Activated naive CD4-positive, alpha-beta T cell treated with anti-CD3 and anti-CD28 coated beads, Interleukin-2, amount 50 U/mL, for 16 hours (primary cell): Measurements from ENCODE around the gene TPM3.
A peak's percentile ranks its signal among the peaks of the same experiment; 100 is the strongest.

ENCODE experiments used
- DNase-seq: peaks from one replicate; pipeline ENCODE4 v3.0.0-alpha.2; 2020

Gene TPM3

DNA sequence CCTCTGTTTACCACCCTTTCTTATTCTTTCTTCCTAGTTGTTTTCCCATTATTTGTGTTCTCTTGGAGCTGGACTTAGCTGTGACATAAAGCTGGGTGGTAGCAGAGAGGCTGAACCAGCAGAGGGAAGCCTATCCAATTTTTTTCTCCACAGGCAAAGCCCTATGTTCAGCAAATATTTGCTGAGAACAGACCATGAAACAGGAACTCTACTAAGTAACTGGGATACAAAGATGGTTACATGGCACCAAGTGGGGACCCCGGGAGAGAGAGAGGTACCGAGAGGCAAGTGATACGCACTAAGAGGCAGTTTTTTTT, 7.6 kb upstream of the TPM3 start:
- DNase-seq = no peak

- DNase-seq = peak; percentile 25
Observed at GRCh38 chr1:154198756-154199562, 7.1 kb upstream of the TPM3 start.

- DNase-seq = no peak
Observed at GRCh38 chr1:154193821-154194220, 1.9 kb upstream of the TPM3 start.

DNA sequence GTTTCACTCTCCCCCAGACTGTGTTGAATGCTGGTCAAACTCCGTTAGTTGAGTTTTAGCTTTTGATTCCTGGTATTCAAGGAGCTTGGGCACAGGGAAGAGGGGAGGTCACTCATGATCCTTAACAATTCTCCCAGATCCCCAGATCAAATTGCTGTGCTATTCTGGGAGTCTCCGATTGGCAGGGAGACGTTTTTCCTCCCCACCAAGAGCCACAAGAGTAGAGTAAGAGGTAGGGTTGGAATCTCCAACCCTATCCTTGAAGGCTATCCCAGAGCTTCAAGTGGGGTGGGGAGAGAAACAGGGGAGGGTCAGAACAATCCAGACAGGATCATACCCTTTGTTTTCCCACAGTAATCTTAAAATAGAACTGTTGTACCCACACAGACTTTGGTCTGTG, 576 bp upstream of the TPM3 start:
- no peak for DNase-seq

DNA sequence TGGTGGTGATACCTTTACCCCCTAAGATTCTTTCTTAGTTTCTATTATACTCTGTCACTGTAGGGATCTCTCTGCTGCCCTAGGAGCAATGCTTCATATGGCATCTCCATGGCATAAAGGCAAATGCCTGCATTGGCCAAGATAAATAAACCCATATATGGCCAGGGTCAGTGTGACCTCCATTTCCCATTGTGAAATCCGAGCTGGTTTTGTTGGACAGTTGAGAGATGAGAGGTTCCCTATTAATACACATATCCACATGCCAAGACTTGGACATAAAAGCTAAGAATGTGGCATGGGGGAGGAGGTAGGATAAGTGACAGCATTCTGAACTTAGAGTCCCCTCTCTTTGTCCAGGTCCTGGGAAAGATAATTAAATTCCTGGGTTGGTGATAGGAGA, 1.4 kb downstream of the TPM3 start:
- no peak for DNase-seq

- DNase-seq = no peak
Observed at GRCh38 chr1:154186852-154187501, 4.9 kb downstream of the TPM3 start.

DNA sequence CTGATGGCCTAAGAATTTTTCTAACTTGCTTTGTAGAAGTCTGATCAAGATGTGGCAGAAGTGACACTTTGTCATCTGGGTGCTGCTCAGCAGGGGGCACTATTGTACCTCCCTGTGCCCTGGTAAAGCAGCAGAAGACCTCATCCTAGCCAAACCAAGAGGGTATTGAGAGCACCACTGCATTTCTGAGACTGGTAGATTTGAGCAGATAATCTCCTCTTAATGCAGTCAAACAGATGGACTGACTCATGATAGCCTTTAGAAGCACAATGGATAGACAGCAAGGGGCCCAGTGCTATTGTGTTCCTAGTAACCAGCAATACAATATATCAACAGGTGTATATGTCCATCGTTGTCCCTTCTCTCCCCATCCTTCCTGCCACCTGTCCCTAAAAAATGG, 5.7 kb downstream of the TPM3 start:
- peak; percentile 73 for DNase-seq

DNA sequence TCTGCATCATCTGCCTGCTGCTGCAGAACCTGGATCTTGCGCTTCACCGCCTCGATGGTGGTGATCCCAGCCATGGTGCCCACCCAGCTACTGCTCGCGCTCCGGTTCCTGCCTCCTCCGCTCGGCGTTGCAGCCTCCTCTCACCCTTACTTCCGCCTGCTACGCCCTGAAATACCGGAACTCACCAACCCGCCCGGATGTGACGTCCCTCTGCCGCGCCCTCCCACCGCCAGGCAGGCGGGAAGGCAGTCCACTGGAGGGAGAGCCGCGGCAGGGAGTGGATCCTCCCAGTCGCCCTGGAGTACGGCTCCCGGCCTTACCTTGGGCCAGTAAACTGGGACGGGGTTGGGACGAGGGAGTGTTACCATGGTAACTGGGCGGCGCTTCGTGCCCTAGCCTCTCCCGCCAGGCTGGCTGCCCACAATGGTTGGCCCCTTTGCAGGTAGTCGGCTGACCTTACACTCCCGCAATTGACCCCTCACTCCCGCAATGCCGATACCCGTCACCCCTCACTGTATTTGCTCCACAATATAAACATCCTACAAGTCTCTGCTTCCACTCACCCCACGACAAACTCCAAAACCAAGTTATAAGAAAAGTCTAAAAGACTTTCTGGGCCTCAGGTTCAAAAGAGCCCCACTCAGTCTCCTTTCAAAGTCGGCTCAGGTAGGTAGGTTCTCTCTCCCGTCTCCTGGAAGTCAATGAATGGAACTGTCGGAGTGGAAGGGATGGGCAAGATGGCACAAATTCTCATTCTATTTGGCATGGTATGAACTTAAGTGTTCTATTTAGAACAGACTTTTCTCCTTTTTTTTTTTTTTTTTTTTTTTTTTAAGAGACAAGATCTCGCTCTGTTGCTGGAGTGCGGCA, 8.6 kb downstream of the TPM3 start:
- DNase-seq = peak; percentile 93

GRCh38 chr1:154182344-154183045, 9.4 kb downstream of the TPM3 start:
- peak; percentile 59 for DNase-seq

- DNase-seq = no peak
Observed at GRCh38 chr1:154181944-154182343, 10.0 kb downstream of the TPM3 start.

GRCh38 chr1:154179946-154180687, 11.8 kb downstream of the TPM3 start:
- DNase-seq = no peak

DNA sequence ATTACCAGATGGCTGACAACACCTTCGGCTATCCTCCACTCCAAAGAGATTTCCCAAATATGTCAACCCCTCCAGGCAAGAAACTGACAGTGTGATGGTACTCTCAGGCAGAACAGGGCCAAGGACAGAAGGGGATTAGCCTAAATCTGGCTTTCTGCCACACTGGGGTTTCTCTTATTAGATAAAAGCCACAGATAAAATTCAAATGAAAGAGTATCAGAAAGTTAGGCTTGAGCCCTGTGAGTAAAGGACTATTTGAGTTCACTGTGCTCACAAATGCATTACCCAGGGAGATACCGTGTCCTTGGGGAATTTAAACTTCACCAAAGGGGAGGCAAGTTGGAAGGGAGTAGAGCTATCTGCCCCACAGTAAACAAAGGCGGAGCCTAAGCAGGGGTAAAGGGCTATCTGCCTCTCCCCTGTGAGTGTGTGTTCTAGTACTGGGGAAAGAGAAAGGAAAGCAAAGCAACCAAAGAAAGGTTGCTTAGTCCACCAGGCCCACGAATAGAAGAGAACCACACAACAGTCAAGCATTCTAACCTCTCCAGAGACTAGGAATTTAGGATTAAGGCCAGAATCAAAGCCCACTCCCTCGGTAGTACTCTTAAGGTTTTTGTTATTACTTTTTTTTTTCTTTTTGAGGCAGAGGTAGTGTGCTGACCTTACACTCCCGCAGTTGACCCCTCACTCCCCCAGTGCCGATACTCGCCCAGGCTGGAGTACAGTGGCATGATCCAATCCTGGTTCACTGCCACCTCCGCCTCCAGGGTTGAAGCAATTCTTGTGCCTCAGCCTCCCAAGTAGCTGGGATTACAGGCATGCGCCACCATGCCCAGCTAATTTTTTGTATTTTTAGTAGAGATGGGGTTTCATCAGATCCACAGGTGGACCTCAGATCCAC, 12.7 kb downstream of the TPM3 start:
- no peak for DNase-seq

DNA sequence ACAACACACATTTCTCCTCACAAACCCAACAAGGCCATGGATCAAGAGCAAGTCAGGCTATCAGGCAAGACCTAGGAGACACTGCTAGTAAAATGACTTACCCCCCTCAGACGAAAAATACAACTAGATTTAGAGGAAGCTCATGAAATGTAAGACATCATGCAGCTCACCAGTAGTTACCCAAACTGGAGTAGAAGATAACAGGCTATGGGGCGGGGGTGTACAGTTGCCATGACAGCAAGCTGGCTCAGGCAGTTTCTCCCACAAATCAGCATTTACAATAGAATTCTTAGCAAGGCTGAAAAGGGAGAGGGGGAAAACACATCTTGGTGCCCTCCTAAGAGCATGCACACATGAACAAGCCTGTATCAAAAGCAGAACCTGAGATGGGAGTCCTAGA, 13.9 kb downstream of the TPM3 start:
- no peak for DNase-seq

- no peak for DNase-seq
Observed at GRCh38 chr1:154176337-154176736, 15.6 kb downstream of the TPM3 start.

- no peak for DNase-seq
Observed at GRCh38 chr1:154174654-154175053, 17.2 kb downstream of the TPM3 start.

- DNase-seq = no peak
Observed at GRCh38 chr1:154171880-154172279, 20.0 kb downstream of the TPM3 start.

DNA sequence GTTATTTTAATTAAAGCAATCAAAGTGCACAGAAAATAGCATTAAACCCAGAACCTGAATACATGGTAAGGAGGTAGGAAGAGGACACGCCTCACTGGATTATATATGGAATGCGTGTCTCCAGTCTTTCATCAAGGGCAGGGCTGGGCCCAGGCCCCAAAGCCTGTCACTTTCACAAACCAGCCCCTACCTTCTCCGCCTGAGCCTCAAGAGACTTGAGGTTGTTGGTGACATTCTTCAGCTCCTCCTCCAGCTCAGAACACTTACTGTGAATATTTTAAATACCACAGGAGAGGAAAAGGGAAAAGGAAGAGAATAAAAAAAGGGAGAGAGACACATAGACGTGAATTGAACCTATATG, 20.7 kb downstream of the TPM3 start:
- DNase-seq = no peak

DNA sequence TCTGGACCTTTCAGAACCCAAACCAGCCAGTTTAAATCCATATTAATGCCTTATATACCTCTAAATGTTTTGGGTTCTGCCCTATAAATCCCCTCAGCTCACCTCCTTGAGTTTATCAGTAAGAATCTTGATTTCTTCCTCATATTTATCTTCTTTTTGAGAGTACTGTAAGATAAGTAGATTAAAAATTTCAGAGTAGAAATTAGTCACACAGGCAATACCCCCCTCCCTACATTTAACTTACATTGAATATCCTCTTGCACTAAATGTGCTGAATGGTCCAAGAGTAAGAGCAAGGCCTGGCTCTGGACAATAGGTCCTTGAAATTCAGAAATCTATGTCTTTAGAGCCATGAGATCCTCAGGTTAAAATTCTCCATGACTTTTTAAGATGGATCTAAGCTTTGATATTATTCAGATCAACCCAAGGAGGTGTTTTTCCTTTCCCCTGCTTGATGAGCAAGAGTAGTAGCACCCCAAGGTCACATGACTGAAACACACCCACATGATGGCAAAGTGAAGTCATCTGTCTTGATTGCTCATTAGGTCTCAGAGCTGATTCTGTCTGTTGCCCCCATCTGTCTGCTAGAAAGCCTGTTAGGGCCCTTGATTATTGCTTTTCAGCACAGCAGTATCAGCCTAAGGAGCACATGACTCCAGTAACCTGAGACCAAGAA, 21.2 kb downstream of the TPM3 start:
- peak; percentile 67 for DNase-seq

DNA sequence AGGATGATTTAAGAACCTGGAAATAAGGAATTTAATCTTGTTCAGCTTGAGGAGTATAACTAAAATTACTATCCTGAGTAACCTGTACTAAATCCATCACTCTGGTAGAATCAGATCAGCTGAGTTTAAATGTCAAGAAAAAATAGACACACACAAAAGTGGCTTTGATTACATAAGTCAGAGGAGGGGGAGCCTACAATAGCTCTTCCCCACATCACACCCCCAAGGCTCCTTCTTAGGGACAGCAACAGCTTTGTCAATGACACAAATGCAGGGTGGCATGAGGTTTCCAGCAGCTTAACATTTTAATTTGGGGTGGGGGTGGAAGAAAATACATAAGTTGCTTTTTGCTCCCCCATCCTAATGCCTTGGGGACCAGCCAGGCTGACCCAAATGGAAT, 24.4 kb downstream of the TPM3 start:
- DNase-seq = no peak

DNA sequence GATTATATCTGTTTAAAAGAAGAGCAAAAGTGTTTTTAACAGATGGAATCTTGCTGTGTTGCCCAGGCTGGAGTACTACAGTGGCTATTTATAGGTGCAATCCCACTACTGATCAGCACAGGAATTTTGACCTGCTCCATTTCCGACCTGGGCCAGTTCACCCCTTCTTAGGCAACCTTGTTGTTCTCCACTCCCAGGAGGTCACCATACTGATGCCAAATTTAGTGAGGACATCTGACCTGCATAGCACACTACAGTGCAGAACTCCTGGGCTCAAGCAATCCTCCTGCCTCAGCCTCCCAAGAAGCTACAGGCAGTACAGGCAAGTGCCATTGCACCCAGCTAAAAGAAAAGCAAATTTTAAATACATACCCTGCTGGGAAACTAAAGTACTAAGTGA, 25.7 kb downstream of the TPM3 start:
- no peak for DNase-seq

GRCh38 chr1:154159554-154159953, 32.3 kb downstream of the TPM3 start:
- no peak for DNase-seq
